Trophoblast cell (in vitro differentiated cells and primary cell): Measurements from ENCODE around the gene PHYKPL. TPM values are rescaled to one million over a fixed set of nuclear protein-coding genes. Genes with fewer than 3 reads are reported as not detected.
A peak's percentile ranks its signal among the peaks of the same experiment; 100 is the strongest.

ENCODE experiments used
- DNase-seq, 2 donors: peaks; one replicate each; pipeline ENCODE4 v3.0.0-alpha.2; 2016
- H2AFZ ChIP-seq: 2 replicates; pipeline ENCODE4 v1.6.1; 2013; ENCODE audit warnings: low read length, moderate library complexity, mild to moderate bottlenecking; ENCODE audit not compliant: insufficient read depth, poor library complexity
- H2AK5ac ChIP-seq: 2 replicates; pipeline ENCODE4 v1.6.1; 2013; ENCODE audit warnings: mild to moderate bottlenecking, low read length
- H2BK120ac ChIP-seq: 2 replicates; pipeline ENCODE4 v1.6.1; 2013; ENCODE audit warnings: low read length, mild to moderate bottlenecking, moderate library complexity; ENCODE audit not compliant: insufficient read depth, poor library complexity
- H2BK12ac ChIP-seq: 2 replicates; pipeline ENCODE4 v1.6.1; 2013; ENCODE audit warnings: mild to moderate bottlenecking, low read length, moderate library complexity
- H2BK5ac ChIP-seq: 2 replicates; pipeline ENCODE4 v1.6.1; 2013; ENCODE audit warnings: low read length, low read depth, moderate library complexity, mild to moderate bottlenecking; ENCODE audit not compliant: poor library complexity
- H3K14ac ChIP-seq: 2 replicates; pipeline ENCODE4 v1.6.1; 2013; ENCODE audit warnings: mild to moderate bottlenecking, low read length
- H3K18ac ChIP-seq: 2 replicates; pipeline ENCODE4 v1.6.1; 2013; ENCODE audit warnings: mild to moderate bottlenecking, low read length
- H3K23ac ChIP-seq: 2 replicates; pipeline ENCODE4 v1.6.1; 2013; ENCODE audit warnings: low read length
- H3K27ac ChIP-seq: 2 replicates; pipeline ENCODE4 v1.5.1; 2013; ENCODE audit warnings: low read depth, mild to moderate bottlenecking, inconsistent platforms, low read length, moderate library complexity
- H3K27me3 ChIP-seq: 2 replicates; pipeline ENCODE4 v1.6.1; 2013; ENCODE audit warnings: inconsistent platforms, mild to moderate bottlenecking, low read length, moderate library complexity; ENCODE audit not compliant: insufficient read depth
- H3K36me3 ChIP-seq, 2 experiments: 1 replicate in 1 of 2; 2 replicates in 1 of 2; pipeline ENCODE4 v1.6.1; 2013; ENCODE audit warnings: low read length in 2 of 2, mild to moderate bottlenecking in 2 of 2, moderate library complexity in 1 of 2; ENCODE audit not compliant: insufficient read depth in 2 of 2, control insufficient read depth in 1 of 2
- H3K4ac ChIP-seq: 2 replicates; pipeline ENCODE4 v1.6.1; 2013; ENCODE audit warnings: low read depth, mild to moderate bottlenecking, low read length, moderate library complexity
- H3K4me1 ChIP-seq, 2 experiments: 1 replicate in 1 of 2; 2 replicates in 1 of 2; pipeline ENCODE4 v1.6.1; 2013; ENCODE audit warnings: low read length in 2 of 2, mild to moderate bottlenecking in 2 of 2, moderate library complexity in 1 of 2; ENCODE audit not compliant: insufficient read depth in 2 of 2, control insufficient read depth in 1 of 2
- H3K4me2 ChIP-seq: 2 replicates; pipeline ENCODE4 v1.6.1; 2013; ENCODE audit warnings: inconsistent platforms, mild to moderate bottlenecking, low read length, moderate library complexity
- H3K4me3 ChIP-seq: 2 replicates; pipeline ENCODE4 v1.5.1; 2013; ENCODE audit warnings: mild to moderate bottlenecking, low read depth, low read length, inconsistent platforms
- H3K79me1 ChIP-seq: one replicate; pipeline ENCODE4 v1.6.1; 2013; ENCODE audit warnings: low read length
- H3K79me2 ChIP-seq: 2 replicates; pipeline ENCODE4 v1.6.1; 2013; ENCODE audit warnings: low read length, mild to moderate bottlenecking; ENCODE audit not compliant: control insufficient read depth, insufficient read depth, poor library complexity
- H3K9ac ChIP-seq: 2 replicates; pipeline ENCODE4 v1.6.1; 2013; ENCODE audit warnings: mild to moderate bottlenecking, low read length
- H3K9me3 ChIP-seq: 2 replicates; pipeline ENCODE4 v1.6.1; 2013; ENCODE audit warnings: low read depth, mild to moderate bottlenecking, control low read depth, inconsistent platforms, low read length; ENCODE audit not compliant: insufficient read depth
- H4K12ac ChIP-seq: 2 replicates; pipeline ENCODE4 v1.6.1; 2013; ENCODE audit warnings: low read depth, mild to moderate bottlenecking, low read length, moderate library complexity
- H4K8ac ChIP-seq: 2 replicates; pipeline ENCODE4 v1.6.1; 2013; ENCODE audit warnings: low read depth, mild to moderate bottlenecking, low read length, moderate library complexity
- H4K91ac ChIP-seq: one replicate; pipeline ENCODE4 v1.6.1; 2013; ENCODE audit warnings: low read depth, mild to moderate bottlenecking, low read length, moderate library complexity
- WGBS: extraction: QIAGEN DNeasy Blood & Tissue Kit; methylation state at CpG from one replicate; pipeline ENCODE4 v1.1.7; 2013; ENCODE audit warnings: missing lambda C conversion rate; ENCODE audit not compliant: insufficient read length, insufficient coverage; ENCODE audit errors: extremely low coverage; 5-methylcytosine and 5-hydroxymethylcytosine counted together
- polyA plus RNA-seq: library from polyadenylated mRNA; stranded (reverse); fragments of 200-250 nt; gene quantifications from 2 replicates; pipeline ENCODE4 v1.2.3, GENCODE V29; 2013

The PHYKPL gene
- polyA plus RNA-seq = 12.4 and 12.8 TPM in 2 replicates

- Histone ChIP-seq H3K23ac (no peak within 1 kb of the TSS), H3K4me3 (peak within 1 kb of the TSS; percentile 86), H4K91ac (peak within 1 kb of the TSS; percentile 95), H3K4me2 (peak within 1 kb of the TSS; percentile 81), H3K79me1 (peaks cover 9% of the 10 kb centered on the region), H4K12ac (peak within 1 kb of the TSS; percentile 94), H2AFZ (peak within 1 kb of the TSS; percentile 97), H3K36me3 (peaks cover 22 to 33% of the 10 kb centered on the region in 2 experiments), H3K18ac (peak within 1 kb of the TSS; percentile 77), H2AK5ac (peak within 1 kb of the TSS; percentile 72), H2BK120ac (peak within 1 kb of the TSS; percentile 91), H3K79me2 (peaks cover 9% of the 10 kb centered on the region), H3K27ac (peak within 1 kb of the TSS; percentile 70), H3K9me3 (peaks cover 1% of the 10 kb centered on the region), H2BK12ac (peak within 1 kb of the TSS; percentile 55), H2BK5ac (peak within 1 kb of the TSS; percentile 75), H3K14ac (peak within 1 kb of the TSS; percentile 96), H3K9ac (peak within 1 kb of the TSS; percentile 92), H3K4ac (peak within 1 kb of the TSS; percentile 68), H3K27me3 (no peaks in the 10 kb centered on the region), H3K4me1 (peaks cover 11 to 13% of the 10 kb centered on the region in 2 experiments), H4K8ac (peak within 1 kb of the TSS; percentile 97)
- WGBS = no CpG with 5 or more reads among the region's 102 CpGs
- DNase-seq = peak; percentile 59 to 63
Observed at GRCh38 chr5:178232124-178232919, at the start of gene PHYKPL. TSS of gene PHYKPL (minus strand) at chr5:178232802. CDS start at chr5:178232550, 252 bp downstream.

DNA sequence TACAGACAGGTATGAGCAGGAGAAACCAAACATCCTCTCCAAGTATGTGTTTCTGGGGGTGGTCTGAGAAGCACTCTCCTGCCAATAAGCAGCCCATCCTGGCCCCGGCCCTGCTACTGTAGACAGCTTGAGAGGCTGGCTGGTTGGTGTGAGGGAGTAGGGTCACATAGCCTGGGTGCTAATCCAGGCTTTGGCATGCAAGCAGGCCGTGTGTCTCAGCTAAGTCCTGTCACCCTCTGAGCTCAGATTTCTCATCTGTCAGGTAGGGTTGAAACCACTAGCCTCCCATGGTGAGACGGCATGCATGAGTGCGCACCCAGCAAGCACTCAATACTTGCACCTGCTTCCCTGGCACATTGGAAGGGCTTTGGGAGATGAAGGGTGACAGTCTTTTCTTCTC lies 49.8 kb upstream of the PHYKPL start:
- Histone ChIP-seq H3K79me2 (no peaks in the 10 kb centered on the region), H4K12ac (no peak overlapping the region), H2BK120ac (no peak overlapping the region), H3K9ac (no peak overlapping the region), H3K14ac (no peak overlapping the region), H4K8ac (no peak overlapping the region), H3K79me1 (no peaks in the 10 kb centered on the region), H3K4ac (no peak overlapping the region), H3K4me3 (no peak overlapping the region), H4K91ac (no peak overlapping the region), H3K27ac (no peak overlapping the region), H3K27me3 (no peaks in the 10 kb centered on the region), H3K23ac (no peak overlapping the region), H3K4me2 (no peak overlapping the region), H3K9me3 (peaks cover 5% of the 10 kb centered on the region), H3K4me1 (peaks cover 0 to 2% of the 10 kb centered on the region in 2 experiments), H3K18ac (no peak overlapping the region), H2AK5ac (no peak overlapping the region), H2BK12ac (no peak overlapping the region), H2BK5ac (no peak overlapping the region), H2AFZ (no peak overlapping the region), H3K36me3 (no peaks in the 10 kb centered on the region)
- no CpG with 5 or more reads among the region's 4 CpGs for WGBS
- no peak for DNase-seq

GRCh38 chr5:178281331-178281730 lies 48.7 kb upstream of the PHYKPL start:
- no peak overlapping the region for H4K91ac ChIP-seq
- H2AFZ ChIP-seq = no peak overlapping the region
- no peak overlapping the region for H2BK12ac ChIP-seq
- H3K36me3 ChIP-seq = no peaks in the 10 kb centered on the region
- H4K12ac ChIP-seq = no peak overlapping the region
- H3K14ac ChIP-seq = no peak overlapping the region
- no CpG with 5 or more reads among the region's 19 CpGs for WGBS
- peaks cover 0 to 2% of the 10 kb centered on the region in 2 experiments for H3K4me1 ChIP-seq
- no peaks in the 10 kb centered on the region for H3K79me1 ChIP-seq
- H3K79me2 ChIP-seq = no peaks in the 10 kb centered on the region
- H2BK120ac ChIP-seq = no peak overlapping the region
- no peak overlapping the region for H2BK5ac ChIP-seq
- H2AK5ac ChIP-seq = no peak overlapping the region
- H3K27ac ChIP-seq = no peak overlapping the region
- no peak overlapping the region for H3K9ac ChIP-seq
- no peak overlapping the region for H3K4me2 ChIP-seq
- DNase-seq = no peak
- no peak overlapping the region for H3K18ac ChIP-seq
- H3K23ac ChIP-seq = no peak overlapping the region
- H3K4me3 ChIP-seq = no peak overlapping the region
- H3K4ac ChIP-seq = no peak overlapping the region
- H4K8ac ChIP-seq = no peak overlapping the region
- peaks cover 9% of the 10 kb centered on the region for H3K9me3 ChIP-seq
- no peaks in the 10 kb centered on the region for H3K27me3 ChIP-seq

DNA sequence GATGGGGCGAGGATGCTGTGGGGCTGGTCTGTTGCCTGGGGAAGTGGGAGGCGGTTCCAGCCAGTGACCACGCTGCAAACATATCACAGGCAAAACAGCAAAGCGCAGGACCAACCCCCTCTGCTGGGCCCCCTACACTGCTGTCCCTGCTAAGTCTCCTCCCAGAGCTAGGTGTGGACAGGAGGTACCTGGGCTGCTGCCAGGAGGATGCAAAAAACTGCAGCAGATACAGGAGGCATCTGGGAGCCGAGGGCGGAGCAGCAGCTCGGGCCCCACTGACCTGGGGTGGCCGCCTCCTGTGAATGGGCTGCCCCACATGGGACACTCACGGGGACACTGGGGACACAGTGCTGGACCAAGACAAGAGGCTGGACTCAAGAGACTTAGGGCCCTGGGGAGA lies 48.0 kb upstream of the PHYKPL start:
- Histone ChIP-seq H4K8ac (no peak overlapping the region), H3K36me3 (no peaks in the 10 kb centered on the region), H3K79me2 (no peaks in the 10 kb centered on the region), H2AK5ac (no peak overlapping the region), H3K27me3 (no peaks in the 10 kb centered on the region), H2BK12ac (no peak overlapping the region), H2BK5ac (no peak overlapping the region), H3K4me2 (no peak overlapping the region), H2AFZ (no peak overlapping the region), H3K9ac (no peak overlapping the region), H4K12ac (no peak overlapping the region), H3K79me1 (no peaks in the 10 kb centered on the region), H3K18ac (no peak overlapping the region), H3K14ac (no peak overlapping the region), H3K4me1 (peaks cover 0 to 2% of the 10 kb centered on the region in 2 experiments), H3K27ac (no peak overlapping the region), H3K9me3 (peaks cover 16% of the 10 kb centered on the region), H3K4ac (no peak overlapping the region), H3K4me3 (no peak overlapping the region), H4K91ac (no peak overlapping the region), H2BK120ac (no peak overlapping the region), H3K23ac (no peak overlapping the region)
- WGBS = no CpG with 5 or more reads among the region's 9 CpGs
- no peak for DNase-seq
